Activated naive CD4-positive, alpha-beta T cell treated with anti-CD3 and anti-CD28 coated beads, Interleukin-2, amount 10 ng/mL, durations not matched to agents 7 days and 5 days (primary cell): ENCODE results near the gene PALD1.
A peak's percentile ranks its signal among the peaks of the same experiment; 100 is the strongest.

Experiments
- CTCF ChIA-PET: fragments of 350-600 bp; sonication (Branson Sonifier 250); formaldehyde crosslinking; loops from one replicate; lab custom pipeline; 2021; ENCODE audit warnings: antibody characterized with exemption; lab: Charles Lee
- DNase-seq: peaks from one replicate; pipeline ENCODE4 v3.0.0-alpha.2; 2020
- H3K27ac Mint-ChIP-seq: one replicate; pipeline ENCODE4 v1.8.0; 2021; ENCODE audit warnings: mild to moderate bottlenecking, moderate library complexity, mixed read lengths
- H3K27me3 Mint-ChIP-seq: one replicate; pipeline ENCODE4 v1.8.0; 2021; ENCODE audit warnings: mild to moderate bottlenecking, mixed read lengths
- H3K36me3 Mint-ChIP-seq: one replicate; pipeline ENCODE4 v1.8.0; 2021; ENCODE audit warnings: mixed read lengths
- H3K4me1 Mint-ChIP-seq: one replicate; pipeline ENCODE4 v1.8.0; 2021; ENCODE audit warnings: mixed read lengths
- H3K4me3 Mint-ChIP-seq: one replicate; pipeline ENCODE4 v1.8.0; 2021; ENCODE audit warnings: mild to moderate bottlenecking, moderate library complexity, mixed read lengths
- H3K9me3 Mint-ChIP-seq: one replicate; pipeline ENCODE4 v1.8.0; 2021; ENCODE audit warnings: mixed read lengths

The PALD1 gene

DNA sequence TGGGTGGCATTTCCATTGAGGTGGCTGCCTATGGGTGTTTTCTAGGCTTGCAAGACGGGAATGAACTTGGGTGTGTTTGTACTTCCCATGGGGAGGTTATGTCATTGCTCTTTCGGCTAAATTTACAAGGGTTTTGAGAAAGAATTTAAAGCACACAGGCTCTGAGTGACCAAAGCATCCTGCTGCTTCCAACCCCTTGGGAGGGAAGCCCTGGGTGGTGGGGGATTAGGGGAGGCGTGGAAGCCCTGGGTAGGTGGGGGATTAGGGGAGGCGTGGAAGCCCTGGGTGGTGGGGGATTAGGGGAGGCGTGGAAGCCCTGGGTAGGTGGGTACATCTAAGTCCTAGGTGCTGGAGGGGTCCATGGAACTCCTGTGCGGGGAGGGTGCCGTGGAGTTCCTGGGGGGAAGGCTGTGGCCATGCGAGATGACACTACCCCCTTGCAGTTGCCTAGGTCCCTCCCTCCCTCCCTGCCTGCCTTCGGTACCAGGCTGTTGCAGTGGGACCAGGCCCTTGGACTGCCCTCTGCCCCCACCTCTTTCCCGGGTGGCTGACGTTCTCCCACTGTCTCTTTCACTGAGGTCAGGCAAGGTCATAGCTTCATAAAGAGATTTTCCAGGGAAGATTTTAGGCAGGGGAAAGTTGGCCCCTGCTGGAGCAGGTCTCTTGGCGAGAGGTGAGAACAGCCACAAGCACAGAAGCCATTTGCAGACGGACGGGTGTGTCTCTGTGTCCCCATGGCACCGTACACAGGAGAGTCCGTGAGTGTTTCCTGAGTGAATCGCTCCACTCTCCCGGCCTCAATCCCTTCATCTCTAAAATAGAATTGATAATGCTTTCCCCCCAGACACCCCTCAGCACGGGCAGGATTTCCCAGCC is 104.5 kb downstream of the PALD1 start:
- DNase-seq = peak; percentile 9
- CTCF ChIA-PET = interaction anchor here (1.0 kb wide), 1 partner anchor 24 kb away, joined by 3 read pairs; no protein-coding TSS in a partner anchor
- H3K4me1 Mint-ChIP-seq = peaks cover 24% of the 10 kb centered on the region
- no peaks in the 10 kb centered on the region for H3K9me3 Mint-ChIP-seq
- H3K4me3 Mint-ChIP-seq = no peak overlapping the region
- H3K27me3 Mint-ChIP-seq = peaks cover 46% of the 10 kb centered on the region
- peaks cover 2% of the 10 kb centered on the region for H3K36me3 Mint-ChIP-seq
- H3K27ac Mint-ChIP-seq = peak overlapping the region; percentile 12

GRCh38 chr10:70583669-70584037 is 105.1 kb downstream of the PALD1 start:
- H3K9me3 Mint-ChIP-seq = no peaks in the 10 kb centered on the region
- H3K4me1 Mint-ChIP-seq = peaks cover 18% of the 10 kb centered on the region
- peak; percentile 5 for DNase-seq
- no peak overlapping the region for H3K27ac Mint-ChIP-seq
- H3K27me3 Mint-ChIP-seq = peaks cover 53% of the 10 kb centered on the region
- H3K4me3 Mint-ChIP-seq = no peak overlapping the region
- CTCF ChIA-PET = interaction anchor here (1.0 to 1.1 kb wide), 2 partner anchors 25 to 175 kb away, joined by 3 read pairs; no protein-coding TSS in a partner anchor
- peaks cover 2% of the 10 kb centered on the region for H3K36me3 Mint-ChIP-seq

DNA sequence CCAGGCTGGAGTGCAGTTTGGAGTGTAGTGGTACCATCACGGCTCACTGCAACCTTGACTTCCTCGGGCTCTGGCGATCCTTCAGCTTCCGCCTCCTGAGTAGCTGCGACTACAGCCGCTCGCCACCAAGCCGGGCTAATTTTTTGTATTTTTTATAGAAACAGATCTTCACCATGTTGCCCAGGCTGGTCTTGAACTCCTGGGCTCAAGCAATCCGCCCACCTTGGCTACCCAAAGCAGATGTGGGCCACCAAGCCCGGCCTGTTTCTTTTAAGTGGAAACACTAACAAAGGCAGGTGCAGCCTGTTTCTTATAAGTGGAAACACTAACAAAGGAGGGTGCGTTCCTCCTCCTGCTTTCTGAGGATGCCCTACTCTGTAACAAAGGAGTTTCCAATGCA is 105.8 kb downstream of the PALD1 start:
- Mint-ChIP-seq H3K9me3 (no peaks in the 10 kb centered on the region), H3K4me1 (peaks cover 11% of the 10 kb centered on the region), H3K4me3 (no peak overlapping the region), H3K27ac (no peak overlapping the region), H3K27me3 (peaks cover 60% of the 10 kb centered on the region), H3K36me3 (peaks cover 2% of the 10 kb centered on the region)
- peak; percentile 3 for DNase-seq
- CTCF ChIA-PET = interaction anchor here (1.1 kb wide), 1 partner anchor 175 kb away, joined by 3 read pairs; no protein-coding TSS in a partner anchor

DNA sequence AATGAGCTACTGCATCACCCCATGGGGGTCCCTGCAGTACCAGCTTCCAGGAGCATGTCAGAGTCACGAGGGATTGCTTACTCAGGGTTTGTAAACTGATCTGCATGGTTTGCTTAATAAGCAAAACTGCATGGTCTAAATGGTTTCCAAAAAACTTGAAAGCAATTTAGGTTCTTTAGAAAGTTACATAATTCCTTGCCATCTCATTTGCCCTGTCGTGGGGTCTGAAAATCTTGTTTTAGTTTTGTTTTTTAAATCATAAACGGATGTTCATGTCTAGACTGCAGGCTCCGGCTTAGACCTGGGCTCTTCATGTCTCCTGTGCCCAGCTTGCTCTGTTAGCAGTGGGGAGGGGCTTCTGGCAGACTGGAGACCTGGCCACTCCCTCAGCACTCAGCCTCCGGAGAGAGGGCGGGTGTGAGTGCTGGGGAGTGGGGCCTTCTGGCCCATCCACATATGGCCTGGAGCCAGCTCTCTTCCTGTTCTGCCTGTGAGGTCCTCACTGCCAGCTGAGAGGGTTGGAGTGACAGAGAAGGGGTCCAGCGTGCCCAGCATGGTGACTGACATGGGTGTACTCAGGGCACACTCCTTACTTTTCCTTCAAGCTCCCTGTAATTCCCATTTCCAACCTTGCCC is 106.5 kb downstream of the PALD1 start:
- Mint-ChIP-seq H3K27me3 (peaks cover 66% of the 10 kb centered on the region), H3K4me3 (no peak overlapping the region), H3K36me3 (no peaks in the 10 kb centered on the region), H3K4me1 (peaks cover 4% of the 10 kb centered on the region), H3K27ac (no peak overlapping the region), H3K9me3 (no peaks in the 10 kb centered on the region)
- peak; percentile 21 for DNase-seq
- CTCF ChIA-PET = interaction anchor here (1.1 kb wide), 1 partner anchor 174 kb away, joined by 3 read pairs; no protein-coding TSS in a partner anchor

DNA sequence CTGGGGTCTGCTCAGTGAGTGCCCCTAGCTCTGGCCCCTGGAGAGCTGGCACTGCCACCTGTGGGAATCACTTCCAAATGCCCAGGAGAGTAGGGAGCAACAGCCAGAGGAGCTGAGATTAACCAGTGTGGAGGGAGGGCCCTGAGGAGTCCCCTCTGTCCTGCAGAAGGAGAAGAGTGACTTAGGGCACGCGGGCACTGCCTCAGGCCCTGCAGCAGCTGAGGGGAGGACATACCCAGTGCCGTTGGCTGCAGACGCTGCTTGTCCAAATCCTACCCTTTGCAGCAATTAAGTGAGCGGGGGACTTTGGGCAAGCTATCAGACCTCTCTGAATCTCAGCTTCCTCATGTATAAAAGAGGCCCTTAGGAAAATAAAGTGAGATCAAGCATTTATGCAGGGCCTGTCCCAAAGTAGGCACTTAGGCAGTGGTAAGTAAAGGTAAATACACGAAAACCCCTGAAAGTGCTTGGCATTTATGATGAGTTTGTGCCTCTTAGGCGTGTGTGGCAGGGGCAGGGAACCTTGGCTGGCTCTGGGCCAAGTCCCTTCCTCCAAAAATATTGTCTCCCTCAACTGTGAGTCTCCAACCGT is 107.1 kb downstream of the PALD1 start:
- CTCF ChIA-PET = interaction anchor here (1.1 kb wide), 1 partner anchor 26 kb away, joined by 4 read pairs; no protein-coding TSS in a partner anchor
- Mint-ChIP-seq H3K9me3 (no peaks in the 10 kb centered on the region), H3K4me1 (no peaks in the 10 kb centered on the region), H3K4me3 (no peak overlapping the region), H3K27ac (no peak overlapping the region), H3K36me3 (no peaks in the 10 kb centered on the region), H3K27me3 (peaks cover 73% of the 10 kb centered on the region)
- peak; percentile 8 for DNase-seq

- H3K4me3 Mint-ChIP-seq = no peak overlapping the region
- no peaks in the 10 kb centered on the region for H3K4me1 Mint-ChIP-seq
- H3K36me3 Mint-ChIP-seq = no peaks in the 10 kb centered on the region
- H3K9me3 Mint-ChIP-seq = no peaks in the 10 kb centered on the region
- H3K27ac Mint-ChIP-seq = no peak overlapping the region
- peak; percentile 1 for DNase-seq
- CTCF ChIA-PET = interaction anchor here (1.1 to 1.7 kb wide), 2 partner anchors 27 to 172 kb away, joined by 4 read pairs; no protein-coding TSS in a partner anchor
- H3K27me3 Mint-ChIP-seq = peaks cover 80% of the 10 kb centered on the region
Observed at GRCh38 chr10:70586348-70586930, 107.9 kb downstream of the PALD1 start.

GRCh38 chr10:70587045-70587658 is 108.6 kb downstream of the PALD1 start:
- Mint-ChIP-seq H3K9me3 (no peaks in the 10 kb centered on the region), H3K36me3 (no peaks in the 10 kb centered on the region), H3K27ac (no peak overlapping the region), H3K4me3 (no peak overlapping the region), H3K4me1 (no peaks in the 10 kb centered on the region), H3K27me3 (peaks cover 77% of the 10 kb centered on the region)
- DNase-seq = peak; percentile 5
- CTCF ChIA-PET = interaction anchor here (1.7 kb wide), 1 partner anchor 171 kb away, joined by 4 read pairs; no protein-coding TSS in a partner anchor

DNA sequence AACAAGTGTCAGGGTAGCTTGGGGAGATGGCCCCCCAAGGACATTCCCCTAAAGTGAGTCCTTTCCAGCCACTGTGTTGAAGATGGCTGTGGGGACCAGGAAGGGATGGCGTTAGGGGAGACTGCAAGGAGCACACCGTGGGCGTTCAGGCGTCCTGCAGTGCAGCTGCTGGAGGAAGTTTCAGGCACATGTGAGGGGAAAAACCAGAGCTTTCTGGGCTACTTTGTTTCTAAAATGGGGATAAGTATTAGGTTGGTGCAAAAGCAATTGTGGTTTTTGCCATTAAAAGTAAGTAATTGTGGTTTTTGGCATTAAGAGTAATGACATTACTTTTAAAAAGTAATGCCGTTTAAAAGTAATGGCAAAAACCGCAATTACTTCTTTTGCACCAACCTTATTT is 109.7 kb downstream of the PALD1 start:
- Mint-ChIP-seq H3K9me3 (no peaks in the 10 kb centered on the region), H3K27ac (no peak overlapping the region), H3K36me3 (no peaks in the 10 kb centered on the region), H3K4me1 (peaks cover 2% of the 10 kb centered on the region), H3K27me3 (peaks cover 78% of the 10 kb centered on the region), H3K4me3 (no peak overlapping the region)
- CTCF ChIA-PET = interaction anchor here (0.6 kb wide), 2 partner anchors 152 to 171 kb away, joined by 3 read pairs; no protein-coding TSS in a partner anchor
- DNase-seq = peak; percentile 4

GRCh38 chr10:70588859-70589570 is 110.4 kb downstream of the PALD1 start:
- CTCF ChIA-PET = interaction anchor here (0.6 kb wide), 1 partner anchor 172 kb away, joined by 3 read pairs; no protein-coding TSS in a partner anchor
- Mint-ChIP-seq H3K4me1 (peaks cover 2% of the 10 kb centered on the region), H3K27me3 (peaks cover 80% of the 10 kb centered on the region), H3K4me3 (no peak overlapping the region), H3K36me3 (no peaks in the 10 kb centered on the region), H3K27ac (no peak overlapping the region), H3K9me3 (no peaks in the 10 kb centered on the region)
- DNase-seq = peak; percentile 6

DNA sequence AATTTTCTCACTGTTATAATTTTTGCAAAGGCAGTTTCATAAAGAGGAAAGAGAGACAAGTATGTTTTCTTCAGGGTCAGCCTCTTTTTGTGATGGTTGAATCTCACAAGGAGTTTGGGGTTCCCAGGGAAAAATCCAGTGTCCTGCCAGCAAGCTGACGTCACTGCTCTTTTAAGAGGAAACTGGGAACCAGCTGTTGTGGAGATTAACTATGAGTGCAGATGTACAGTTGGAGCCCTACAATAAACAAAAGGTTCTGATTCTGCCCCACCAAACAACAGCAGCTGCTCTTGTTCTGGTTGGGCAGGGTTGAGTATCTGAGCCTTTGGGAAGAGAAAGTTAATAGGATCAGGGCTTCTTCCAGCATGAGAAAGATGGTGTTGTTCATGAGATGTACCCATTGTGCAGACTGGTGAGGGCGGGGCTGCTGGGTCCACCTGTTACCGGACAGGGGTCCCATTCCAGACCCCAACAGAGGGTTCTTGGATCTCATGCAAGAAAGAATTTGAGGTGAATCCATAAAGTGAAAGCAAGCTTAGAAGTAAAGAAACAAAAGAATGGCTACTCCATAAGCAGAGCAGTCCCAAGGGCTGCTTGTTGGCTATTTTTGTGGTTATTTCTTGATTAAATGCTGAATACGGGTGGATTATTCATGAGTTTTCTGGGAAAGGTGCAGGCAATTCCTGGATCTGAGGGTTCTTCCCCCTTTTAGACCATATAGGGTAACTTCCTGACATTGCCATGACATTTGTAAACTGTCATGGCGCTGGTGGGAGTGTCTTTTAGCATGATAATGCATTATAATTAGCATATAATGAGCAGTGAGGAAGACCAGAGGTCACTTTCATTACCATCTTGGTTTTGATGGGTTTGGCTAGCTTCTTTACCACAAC is 111.4 kb downstream of the PALD1 start:
- DNase-seq = no peak
- Mint-ChIP-seq H3K9me3 (no peaks in the 10 kb centered on the region), H3K36me3 (no peaks in the 10 kb centered on the region), H3K27ac (no peak overlapping the region), H3K4me3 (no peak overlapping the region), H3K4me1 (peaks cover 5% of the 10 kb centered on the region), H3K27me3 (peaks cover 83% of the 10 kb centered on the region)
- CTCF ChIA-PET = no interaction called here

DNA sequence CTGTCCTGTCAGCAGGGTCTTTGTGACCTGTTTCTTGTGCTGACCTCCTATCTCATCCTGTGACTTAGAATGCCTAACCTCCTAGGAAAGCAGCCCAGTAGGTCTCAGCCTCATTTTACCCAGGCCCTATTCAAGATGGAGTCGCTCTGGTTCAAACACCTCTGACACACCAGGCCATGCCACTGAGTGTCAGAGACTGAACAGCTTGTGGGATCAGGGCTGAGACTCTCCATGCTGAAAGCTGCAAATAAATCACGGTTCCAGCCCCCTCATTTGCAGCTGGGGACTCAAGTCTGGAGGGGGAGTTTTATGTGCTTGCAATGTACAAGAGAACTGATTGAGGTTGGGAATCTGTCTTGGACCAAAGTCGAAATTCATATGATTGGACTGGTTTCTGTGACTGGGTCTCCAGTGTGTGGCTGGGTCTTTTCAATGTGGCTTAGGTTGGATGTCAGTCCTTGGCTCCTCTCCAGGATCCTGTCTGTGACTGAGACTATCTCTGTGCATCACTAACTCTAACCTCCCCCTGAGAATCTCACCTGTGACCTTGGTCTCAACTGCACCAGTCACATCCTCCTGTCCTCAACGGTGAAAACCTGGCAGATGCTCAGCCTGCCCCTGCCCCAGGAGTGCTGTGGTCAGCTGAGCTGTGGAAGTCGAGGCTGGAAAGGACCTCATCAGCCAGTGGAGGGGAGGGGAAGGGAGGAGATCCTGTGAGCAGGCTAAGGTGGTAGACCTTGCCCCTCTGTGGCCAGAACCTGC is 112.3 kb downstream of the PALD1 start:
- Mint-ChIP-seq H3K4me1 (peaks cover 8% of the 10 kb centered on the region), H3K27me3 (peaks cover 78% of the 10 kb centered on the region), H3K4me3 (no peak overlapping the region), H3K9me3 (no peaks in the 10 kb centered on the region), H3K36me3 (no peaks in the 10 kb centered on the region), H3K27ac (no peak overlapping the region)
- no peak for DNase-seq
- CTCF ChIA-PET = no interaction called here
